Measurements from ENCODE around the gene XRCC6.

GRCh38 chr22:41687901-41688364 lies 66.8 kb downstream of the XRCC6 start:
- TF ChIP-seq POLR2A (IDR thresholded peaks at IDR 0.05), result no peak
- TF ChIP-seq, protein P1, sequence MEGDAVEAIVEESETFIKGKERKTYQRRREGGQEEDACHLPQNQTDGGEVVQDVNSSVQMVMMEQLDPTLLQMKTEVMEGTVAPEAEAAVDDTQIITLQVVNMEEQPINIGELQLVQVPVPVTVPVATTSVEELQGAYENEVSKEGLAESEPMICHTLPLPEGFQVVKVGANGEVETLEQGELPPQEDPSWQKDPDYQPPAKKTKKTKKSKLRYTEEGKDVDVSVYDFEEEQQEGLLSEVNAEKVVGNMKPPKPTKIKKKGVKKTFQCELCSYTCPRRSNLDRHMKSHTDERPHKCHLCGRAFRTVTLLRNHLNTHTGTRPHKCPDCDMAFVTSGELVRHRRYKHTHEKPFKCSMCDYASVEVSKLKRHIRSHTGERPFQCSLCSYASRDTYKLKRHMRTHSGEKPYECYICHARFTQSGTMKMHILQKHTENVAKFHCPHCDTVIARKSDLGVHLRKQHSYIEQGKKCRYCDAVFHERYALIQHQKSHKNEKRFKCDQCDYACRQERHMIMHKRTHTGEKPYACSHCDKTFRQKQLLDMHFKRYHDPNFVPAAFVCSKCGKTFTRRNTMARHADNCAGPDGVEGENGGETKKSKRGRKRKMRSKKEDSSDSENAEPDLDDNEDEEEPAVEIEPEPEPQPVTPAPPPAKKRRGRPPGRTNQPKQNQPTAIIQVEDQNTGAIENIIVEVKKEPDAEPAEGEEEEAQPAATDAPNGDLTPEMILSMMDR (IDR thresholded peaks at IDR 0.05), result no peak

Measured in Peyer's patch (tissue), 4 donors.